Measurements from ENCODE around the gene ZFYVE21. TPM values are rescaled to one million over a fixed set of nuclear protein-coding genes. Genes with fewer than 3 reads are reported as not detected.

The ZFYVE21 gene
- total RNA-seq, 2 donors from 2014 or later = 43.7 to 71.6 TPM

DNA sequence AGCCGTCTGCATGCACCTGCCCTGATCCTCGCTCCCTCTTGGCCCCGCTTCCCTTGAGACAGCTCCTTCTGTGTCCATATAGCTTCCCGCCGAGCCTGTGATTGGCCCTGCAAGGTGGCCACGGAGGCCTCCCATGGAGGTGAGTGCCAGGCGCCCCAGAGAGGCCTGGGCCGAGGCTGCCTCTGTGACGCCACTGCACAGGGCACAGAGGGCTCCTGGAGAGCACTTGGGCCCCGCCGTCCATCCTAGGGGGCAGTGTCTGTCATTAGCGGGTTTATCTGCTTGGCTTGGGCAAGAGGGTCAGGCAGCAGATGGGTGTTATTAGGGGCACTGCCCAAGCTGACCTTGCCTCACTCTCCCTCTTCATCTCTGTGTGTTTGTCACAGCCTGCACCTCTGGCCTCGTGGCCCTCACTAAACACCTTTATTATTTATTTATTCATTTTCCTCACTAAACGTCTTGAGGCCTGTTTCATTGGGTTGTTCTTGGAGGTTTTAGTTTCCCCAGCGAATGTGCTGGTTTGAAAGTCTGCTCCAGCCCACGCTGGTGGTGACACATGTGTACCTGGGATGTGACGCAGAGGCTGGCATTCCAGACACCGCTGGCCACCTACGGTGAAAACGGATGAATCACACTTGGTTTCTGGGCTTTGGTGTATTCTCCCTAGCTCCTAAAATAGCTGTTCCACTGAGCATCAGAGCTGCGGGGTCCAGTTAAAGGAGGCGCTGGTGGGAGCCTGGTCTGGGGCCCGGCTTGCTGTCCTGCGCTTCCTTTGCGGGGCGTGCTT, 5.9 kb downstream of the ZFYVE21 start:
- DNase-seq (ENCODE audit: low spot score) = no peak
- Histone ChIP-seq H3K9me3 (no peaks in the 10 kb centered on the region), H3K27me3 (no peaks in the 10 kb centered on the region), H3K36me3 (no peaks in the 10 kb centered on the region), H3K27ac (peak overlapping the region; percentile 23 to 78), H3K4me3 (no peak overlapping the region), H3K4me1 (peaks cover 0 to 72% of the 10 kb centered on the region in 2 donors)
- TF ChIP-seq, protein P1, sequence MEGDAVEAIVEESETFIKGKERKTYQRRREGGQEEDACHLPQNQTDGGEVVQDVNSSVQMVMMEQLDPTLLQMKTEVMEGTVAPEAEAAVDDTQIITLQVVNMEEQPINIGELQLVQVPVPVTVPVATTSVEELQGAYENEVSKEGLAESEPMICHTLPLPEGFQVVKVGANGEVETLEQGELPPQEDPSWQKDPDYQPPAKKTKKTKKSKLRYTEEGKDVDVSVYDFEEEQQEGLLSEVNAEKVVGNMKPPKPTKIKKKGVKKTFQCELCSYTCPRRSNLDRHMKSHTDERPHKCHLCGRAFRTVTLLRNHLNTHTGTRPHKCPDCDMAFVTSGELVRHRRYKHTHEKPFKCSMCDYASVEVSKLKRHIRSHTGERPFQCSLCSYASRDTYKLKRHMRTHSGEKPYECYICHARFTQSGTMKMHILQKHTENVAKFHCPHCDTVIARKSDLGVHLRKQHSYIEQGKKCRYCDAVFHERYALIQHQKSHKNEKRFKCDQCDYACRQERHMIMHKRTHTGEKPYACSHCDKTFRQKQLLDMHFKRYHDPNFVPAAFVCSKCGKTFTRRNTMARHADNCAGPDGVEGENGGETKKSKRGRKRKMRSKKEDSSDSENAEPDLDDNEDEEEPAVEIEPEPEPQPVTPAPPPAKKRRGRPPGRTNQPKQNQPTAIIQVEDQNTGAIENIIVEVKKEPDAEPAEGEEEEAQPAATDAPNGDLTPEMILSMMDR (IDR thresholded peaks at IDR 0.05) = no peak

DNA sequence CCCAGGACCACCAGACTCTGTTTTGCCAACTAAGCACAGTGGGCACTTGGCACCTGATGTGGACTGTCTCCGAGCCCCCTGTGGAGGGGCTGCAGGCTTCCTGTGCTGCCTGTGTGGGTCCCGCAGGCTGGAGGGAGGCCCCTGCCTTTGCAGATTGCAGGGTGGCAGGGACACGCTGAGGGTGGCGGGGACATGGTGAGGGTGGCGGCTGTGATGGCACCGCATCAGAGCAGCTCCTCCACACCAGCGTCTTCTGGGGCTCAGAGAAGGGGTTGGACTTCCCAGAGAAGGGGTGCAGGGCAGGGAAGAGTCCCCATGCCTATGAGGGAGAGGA, 8.1 kb downstream of the ZFYVE21 start:
- no peak for DNase-seq (ENCODE audit: low spot score)
- Histone ChIP-seq H3K9me3 (no peaks in the 10 kb centered on the region), H3K4me3 (no peak overlapping the region), H3K27me3 (no peaks in the 10 kb centered on the region), H3K27ac (peak overlapping the region; percentile 76 to 78), H3K4me1 (peaks cover 0 to 51% of the 10 kb centered on the region in 2 donors), H3K36me3 (peaks cover 10% of the 10 kb centered on the region)
- TF ChIP-seq, protein P1 (IDR thresholded peaks at IDR 0.05) = no peak

DNA sequence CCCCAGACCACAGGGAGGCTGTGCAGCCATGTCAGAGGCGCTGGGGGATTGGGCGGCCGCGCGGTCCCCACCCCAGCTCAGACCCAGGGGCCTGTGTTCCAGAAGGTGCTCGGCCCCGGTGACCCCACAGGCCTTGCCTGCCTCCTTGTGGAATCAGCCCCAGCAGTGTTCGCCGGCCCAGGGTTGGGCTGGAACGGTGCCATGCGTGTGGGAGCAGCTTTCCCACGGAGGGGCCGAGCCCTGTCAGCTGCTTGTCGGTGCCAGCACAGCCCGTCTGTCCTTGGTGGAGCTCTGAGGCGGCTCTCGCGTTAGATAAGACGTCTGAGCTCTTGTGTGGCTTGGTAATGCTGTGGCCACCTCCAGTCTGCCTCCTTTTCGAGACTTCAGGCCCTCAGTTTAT, 8.5 kb downstream of the ZFYVE21 start:
- H3K4me3 ChIP-seq = no peak overlapping the region

DNA sequence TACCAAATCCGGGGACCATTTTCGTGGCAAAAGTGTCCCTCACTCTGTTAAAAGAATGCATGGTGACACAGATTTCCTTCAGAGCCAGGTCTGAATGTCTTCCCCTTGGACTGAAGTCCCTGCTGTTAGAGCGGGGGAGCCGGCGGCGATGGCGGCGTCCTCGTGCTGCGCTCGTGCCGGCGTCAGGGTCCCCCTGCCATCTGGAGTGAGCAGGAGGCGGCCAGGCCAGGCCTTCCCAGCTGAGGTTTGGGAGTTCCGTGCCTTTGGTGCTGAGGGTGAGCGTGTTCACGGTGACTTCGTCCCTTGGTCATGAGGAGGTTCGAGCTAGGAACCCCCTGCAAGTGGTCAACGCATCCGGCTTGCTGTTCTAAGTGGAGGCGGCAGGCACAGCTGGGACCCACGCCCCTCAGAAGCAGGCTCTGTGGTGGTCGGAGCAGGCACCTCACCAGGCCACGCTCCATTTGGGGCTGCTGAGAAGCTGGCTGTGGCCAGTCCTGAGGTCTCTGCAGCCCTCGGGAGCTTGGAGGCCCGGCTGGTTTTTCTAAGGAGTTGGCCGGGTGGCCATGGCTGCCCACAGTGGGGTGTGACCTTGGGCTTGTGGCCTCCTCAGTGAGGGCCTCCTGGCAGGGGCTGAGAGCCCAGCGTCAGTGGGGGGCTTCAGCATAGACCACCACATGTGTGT, 9.5 kb downstream of the ZFYVE21 start:
- Histone ChIP-seq H3K9me3 (no peaks in the 10 kb centered on the region), H3K27ac (peak overlapping the region; percentile 76 to 78), H3K4me3 (no peak overlapping the region), H3K4me1 (peaks cover 0 to 55% of the 10 kb centered on the region in 2 donors), H3K36me3 (peaks cover 24% of the 10 kb centered on the region), H3K27me3 (no peaks in the 10 kb centered on the region)
- DNase-seq (ENCODE audit: low spot score) = no peak
- TF ChIP-seq, protein P1 (IDR thresholded peaks at IDR 0.05) = no peak

More for the DNA sequence above, 8.5 kb downstream of the ZFYVE21 start:
- H3K9me3 ChIP-seq = no peaks in the 10 kb centered on the region
- TF ChIP-seq, protein P1 (IDR thresholded peaks at IDR 0.05) = peak in 1 of 2 donors; percentile 44
- no peaks in the 10 kb centered on the region for H3K27me3 ChIP-seq
- H3K27ac ChIP-seq = peak overlapping the region; percentile 76 to 78
- peak; percentile 80 for DNase-seq (ENCODE audit: low spot score)
- H3K36me3 ChIP-seq = peaks cover 14% of the 10 kb centered on the region
- H3K4me1 ChIP-seq = peaks cover 0 to 47% of the 10 kb centered on the region in 2 donors

DNA sequence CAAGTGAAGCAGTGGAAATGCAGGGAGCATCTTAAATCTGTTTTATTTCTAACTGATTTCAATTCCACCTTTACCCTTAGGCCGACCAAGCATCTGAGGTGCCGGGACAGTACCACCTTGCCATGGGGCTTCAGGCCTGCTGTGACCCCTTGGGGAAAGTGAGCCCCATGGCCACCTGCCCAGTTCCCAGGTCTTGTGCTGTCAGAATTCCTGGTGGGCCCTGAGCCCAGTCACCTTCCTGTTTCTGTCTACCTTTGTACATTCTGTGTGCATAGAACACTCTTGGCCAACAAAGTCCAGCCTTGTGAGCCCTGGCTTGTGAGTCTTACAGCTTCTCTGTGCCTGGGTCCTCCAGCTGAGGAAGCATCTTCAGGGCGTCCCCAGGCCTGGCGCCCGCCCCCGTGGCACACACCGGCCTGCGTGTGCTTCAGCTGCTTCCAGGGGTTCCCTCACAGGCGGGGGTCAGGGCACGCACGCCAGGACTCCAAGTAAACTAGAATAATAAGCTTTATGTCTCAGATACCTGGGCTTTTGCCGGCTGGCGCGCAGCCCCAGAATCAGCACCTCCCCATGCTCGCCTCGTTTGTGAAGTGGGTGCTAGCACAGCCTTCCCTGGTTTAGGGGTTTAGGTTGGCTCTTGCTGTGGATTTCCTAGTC, 10.3 kb downstream of the ZFYVE21 start:
- Histone ChIP-seq H3K36me3 (peaks cover 25% of the 10 kb centered on the region), H3K27ac (no peak overlapping the region), H3K27me3 (no peaks in the 10 kb centered on the region), H3K4me1 (peaks cover 0 to 59% of the 10 kb centered on the region in 2 donors), H3K4me3 (no peak overlapping the region), H3K9me3 (no peaks in the 10 kb centered on the region)
- TF ChIP-seq, protein P1 (IDR thresholded peaks at IDR 0.05) = no peak
- DNase-seq (ENCODE audit: low spot score) = no peak
